Activated CD4-positive, alpha-beta T cell treated with anti-CD3 and anti-CD28 coated beads, Interleukin-10, Interleukin-2, amounts not matched to agents 100 ng/mL and 50 ng/mL, durations not matched to agents 16 hours and 8 hours (primary cell): ENCODE results near the gene FRAT1.
"Not testable (repeated sequence)": the region's sequence is repeated elsewhere in the genome, so short reads cannot be mapped to it uniquely, and the experiment has no call there.

Experiments used
- DNase-seq: peaks from one replicate; pipeline ENCODE4 v3.0.0-alpha.2; 2020

The FRAT1 gene, protein sequence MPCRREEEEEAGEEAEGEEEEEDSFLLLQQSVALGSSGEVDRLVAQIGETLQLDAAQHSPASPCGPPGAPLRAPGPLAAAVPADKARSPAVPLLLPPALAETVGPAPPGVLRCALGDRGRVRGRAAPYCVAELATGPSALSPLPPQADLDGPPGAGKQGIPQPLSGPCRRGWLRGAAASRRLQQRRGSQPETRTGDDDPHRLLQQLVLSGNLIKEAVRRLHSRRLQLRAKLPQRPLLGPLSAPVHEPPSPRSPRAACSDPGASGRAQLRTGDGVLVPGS

DNA sequence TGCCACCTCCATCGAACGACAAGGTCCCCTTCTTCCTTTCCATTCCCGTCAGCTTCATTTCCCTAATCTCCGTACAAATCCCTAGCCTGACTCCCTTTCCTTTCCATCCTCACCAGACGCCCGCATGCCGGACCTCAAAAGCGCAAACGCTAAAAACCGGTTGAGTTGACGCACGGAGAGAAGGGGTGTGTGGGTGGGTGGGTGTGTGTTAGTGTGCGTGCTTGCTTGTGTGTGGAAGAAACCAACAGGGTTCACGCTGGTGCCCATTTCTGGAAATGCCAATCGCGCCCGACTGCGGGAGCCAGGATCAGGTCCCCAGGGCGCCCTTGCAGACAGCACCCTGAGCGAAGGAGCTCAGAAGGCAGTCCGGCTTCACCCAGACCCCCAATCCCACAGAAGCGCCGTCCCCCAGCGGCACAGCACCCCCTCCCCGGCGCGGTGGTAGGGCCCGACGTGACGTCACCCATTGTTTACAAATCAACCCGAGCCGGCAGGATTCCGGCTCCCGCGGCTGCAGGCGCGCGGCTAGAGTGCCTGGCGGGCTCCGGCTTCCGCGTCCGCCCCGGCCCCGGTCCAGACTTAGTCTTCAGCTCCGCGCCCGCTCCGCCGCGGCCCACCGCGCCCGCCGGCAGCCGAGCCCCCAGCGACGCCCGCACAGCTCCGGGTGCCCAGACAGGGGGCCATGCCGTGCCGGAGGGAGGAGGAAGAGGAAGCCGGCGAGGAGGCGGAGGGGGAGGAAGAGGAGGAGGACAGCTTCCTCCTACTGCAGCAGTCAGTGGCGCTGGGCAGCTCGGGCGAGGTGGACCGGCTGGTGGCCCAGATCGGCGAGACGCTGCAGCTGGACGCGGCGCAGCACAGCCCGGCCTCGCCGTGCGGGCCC, at the start of gene FRAT1:
Gene FRAT1, plus strand, starts transcription at position 500 of the 880 bp plus-strand sequence. Its CDS starts 183 bp downstream, at position 683.
- peak; percentile 90 for DNase-seq

DNA sequence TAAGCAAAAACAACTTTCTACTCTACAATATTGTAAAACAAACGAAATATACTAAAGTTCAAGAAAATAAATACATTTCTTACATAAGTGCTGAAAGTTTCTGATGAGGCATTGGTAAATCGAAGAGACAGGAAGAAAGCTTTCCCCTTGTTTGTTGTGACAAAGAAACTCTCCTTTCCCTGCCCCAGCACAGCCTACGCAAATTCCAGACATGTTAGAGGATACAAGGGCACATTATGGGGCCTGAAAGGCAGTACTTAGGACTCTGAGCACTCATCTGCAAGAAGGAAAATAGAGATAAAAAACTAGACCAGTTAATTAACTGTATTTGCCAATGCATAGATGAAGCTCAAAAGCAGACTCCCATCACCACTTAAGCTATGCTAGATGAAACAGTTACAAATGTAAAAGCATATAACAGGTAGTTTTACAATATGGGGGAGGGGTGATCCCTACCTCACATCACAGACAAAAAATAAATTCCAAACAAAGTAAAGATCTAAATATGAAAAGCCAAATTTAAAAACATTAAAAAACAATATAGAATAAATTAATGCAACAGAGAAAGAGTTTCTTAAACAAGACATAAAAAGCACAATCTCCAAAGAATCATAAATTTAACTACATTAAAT, 48.4 kb upstream of the FRAT1 start:
- no peak for DNase-seq

DNA sequence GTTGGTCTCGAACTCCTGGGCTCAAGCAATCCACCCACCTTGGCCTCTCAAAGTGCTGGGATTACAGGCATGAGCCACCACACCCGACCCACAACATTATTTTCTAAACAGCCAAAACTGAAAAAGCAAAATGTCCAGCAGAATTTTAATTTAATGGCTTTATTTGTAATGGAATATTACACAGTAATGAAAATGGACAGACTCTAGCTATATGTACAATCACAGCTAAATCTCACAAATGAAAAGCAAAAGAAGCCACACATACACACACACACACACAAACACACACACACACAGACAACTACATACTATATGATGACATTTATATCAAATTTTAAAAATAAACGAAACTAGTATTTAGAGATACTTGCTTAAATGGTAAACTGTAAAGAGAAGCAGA, 45.4 kb upstream of the FRAT1 start:
- DNase-seq: no peak

DNA sequence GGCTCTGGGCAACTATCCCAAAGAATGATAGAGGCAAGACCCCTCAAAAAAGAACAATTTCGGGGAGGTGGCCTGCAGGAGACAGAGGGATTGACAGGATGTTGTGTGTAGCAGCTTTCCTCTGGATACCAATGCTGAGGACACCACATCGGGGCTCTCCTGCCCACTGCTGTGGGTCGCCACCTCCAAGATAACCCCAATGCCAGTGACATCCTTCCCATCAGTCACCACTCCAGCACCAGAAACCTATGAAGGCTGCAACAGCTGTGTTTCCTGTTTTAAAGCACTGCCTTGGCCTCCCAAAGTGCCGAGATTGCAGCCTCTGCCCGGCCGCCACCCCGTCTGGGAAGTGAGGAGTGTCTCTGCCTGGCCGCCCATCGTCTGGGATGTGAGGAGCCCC, 44.2 kb upstream of the FRAT1 start:
- no peak for DNase-seq

DNA sequence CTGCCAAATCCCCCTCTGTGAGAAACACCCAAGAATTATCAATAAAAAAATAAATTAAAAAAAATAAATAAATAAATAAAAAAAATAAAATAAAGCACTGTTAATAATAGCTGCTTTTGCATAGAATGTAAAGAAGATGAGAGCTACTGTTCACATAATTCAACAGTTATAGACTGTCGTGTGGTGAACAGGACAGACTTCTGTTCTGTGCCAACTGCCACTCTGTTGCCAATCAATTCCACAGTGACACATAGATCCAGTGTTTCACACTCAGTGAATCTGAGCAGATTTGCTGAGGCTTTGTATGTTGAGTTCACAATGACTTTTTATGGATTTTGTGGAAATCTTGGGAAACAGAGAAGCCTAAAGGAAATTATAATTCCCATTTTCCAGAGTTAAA, 41.5 kb upstream of the FRAT1 start:
- no peak for DNase-seq

DNA sequence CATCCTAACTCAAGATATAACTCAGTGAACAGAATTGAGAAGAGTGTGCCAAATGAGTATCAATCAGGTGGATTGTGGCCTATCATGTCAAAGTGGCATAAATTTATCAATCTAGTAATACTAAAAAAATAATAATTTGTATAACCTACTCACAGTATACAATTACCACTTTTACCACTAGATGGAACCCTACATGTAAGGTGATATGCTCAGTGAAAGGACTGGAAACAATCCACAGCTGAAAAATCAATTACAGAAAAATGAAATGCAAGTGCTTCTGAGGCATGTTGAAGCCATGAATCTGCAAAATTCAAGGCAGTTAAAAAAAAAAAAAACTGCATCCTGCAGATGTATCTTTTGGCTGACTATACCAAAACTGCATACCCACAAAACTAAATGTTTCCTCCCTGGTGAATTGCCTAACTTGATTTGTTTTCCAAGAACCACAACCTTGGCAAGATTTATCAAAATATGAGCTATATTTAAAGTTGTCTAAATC, 40.5 kb upstream of the FRAT1 start:
- peak; percentile 50 for DNase-seq

DNA sequence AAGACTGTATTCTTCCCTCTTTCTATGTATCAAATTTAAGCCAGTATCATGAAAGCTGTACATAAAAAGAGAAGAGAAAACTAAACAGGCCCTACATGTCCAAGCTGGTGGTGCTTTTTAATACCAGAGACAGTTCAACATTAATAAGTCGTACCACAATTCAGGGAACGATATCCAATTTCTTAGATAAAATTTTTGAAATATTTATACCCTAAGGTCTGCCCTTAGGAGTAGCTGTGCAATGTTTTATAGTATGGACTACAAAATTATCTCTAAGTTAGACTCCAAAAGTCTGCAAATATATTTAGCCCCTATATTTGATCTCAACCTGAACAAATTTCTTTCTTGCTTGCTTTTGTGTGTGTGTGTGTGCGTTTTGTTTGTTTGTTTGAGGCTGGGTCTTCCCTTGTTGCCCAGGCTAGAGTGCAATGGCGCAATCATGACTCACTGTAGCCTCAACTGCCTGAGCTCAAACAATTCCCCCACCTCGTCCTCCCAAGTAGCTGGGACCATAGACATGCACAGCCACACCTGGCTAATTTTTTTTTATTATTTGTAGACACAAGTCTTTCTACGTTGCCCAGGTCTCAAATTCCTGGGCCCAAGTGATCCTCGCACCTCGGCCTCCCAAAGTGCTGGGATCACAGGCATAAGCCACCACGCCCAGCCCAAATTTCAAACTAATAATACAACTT, 39.8 kb upstream of the FRAT1 start:
- no peak for DNase-seq

DNA sequence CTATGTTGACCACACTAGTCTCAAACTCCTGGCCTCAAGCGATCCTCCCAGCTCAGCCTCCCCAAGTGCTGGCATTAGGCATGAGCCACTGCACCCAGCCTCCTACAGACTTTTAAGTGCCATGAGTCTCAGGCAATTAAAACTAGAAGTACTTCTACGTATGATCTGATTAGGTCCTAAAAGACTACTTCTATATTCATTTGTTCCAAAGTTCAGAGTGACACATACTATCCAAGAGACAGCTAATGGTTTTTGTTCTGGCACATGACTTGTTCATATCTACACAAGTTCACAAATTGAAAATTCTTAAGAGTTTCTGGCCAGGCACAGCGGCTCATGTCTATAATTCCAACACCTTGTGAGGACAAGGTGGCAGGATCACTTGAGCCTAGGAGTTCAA, 38.3 kb upstream of the FRAT1 start:
- no peak for DNase-seq

DNA sequence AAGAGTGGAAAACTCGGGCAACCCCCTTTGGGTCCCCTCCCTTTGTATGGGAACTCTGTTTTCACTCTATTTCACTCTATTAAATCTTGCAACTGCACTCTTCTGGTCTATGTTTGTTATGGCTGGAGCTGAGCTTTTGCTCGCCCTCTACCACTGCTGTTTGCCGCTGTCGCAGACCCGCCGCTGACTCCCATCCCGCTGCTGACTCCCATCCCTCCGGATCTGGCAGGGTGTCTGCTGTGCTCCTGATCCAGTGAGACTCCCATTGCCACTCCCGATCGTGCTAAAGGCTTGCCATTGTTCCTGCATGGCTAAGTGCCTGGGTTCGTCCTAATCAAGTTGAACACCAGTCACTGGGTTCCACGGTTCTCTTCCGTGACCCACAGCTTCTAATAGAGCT, 29.0 kb upstream of the FRAT1 start:
- DNase-seq: not testable (repeated sequence)

DNA sequence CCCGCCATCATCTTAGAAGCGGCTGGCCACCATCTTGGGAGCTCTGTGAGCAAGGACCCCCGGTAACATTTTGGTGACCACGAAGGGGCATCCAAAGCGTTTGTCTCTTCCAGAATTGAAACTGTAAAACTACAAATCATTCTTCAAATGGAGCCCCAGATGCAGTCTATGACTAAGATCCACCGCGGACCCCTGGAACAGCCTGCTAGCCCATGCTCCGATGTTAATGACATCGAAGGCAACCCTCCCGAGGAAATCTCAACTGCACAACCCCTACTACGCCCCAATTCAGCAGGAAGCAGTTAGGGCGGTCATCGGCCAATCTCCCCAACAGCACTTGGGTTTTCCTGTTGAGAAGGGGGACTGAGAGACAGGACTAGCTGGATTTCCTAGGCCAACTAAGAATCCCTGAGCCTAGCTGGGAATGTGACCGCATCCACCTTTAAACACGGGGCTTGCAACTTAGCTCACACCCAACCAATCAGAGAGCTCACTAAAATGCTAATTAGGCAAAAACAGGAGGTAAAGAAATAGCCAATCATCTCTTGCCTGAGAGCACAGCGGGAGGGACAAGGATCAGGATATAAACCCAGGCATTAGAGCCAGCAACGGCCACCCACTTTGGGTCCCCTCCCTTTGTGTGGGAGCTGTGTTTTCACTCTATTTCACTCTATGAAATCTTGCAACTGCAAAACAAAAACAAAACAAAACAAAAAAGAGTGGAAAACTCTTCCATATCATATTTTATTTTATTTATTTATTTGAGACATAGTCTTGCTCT, 28.3 kb upstream of the FRAT1 start:
- not testable (repeated sequence) for DNase-seq

DNA sequence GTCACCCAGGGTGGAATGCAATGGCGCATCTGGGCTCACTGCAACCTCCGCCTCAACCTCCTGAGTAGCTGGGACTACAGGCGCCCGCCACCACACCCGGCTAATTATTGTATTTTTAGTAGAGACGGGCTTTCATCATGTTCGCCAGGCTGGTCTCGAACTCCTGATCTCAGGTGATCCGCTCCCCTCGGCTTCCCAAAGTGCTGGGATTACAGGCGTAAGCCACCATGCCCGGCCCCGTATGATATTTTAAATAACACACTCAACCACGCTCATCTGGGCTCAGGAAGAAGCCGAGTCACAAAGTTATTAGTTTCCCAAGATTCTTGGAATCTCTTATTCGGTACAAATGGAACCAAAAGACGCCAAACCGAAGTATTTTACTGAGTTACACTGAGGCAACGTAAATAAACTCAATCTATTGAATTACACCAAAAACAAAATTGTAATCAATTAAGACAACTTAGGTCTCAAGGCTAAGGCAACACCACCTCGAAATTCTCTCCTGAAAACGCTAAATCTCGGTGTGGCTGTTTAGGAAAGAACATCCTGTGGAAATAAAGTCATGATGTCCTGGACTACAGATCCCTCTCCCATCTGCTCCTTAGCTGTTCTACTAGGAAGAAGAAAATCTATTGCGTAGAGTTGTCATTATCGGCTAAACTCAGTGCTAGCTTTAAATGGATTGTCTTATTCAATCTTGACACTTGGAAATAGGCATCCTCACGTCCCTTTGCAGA, 27.5 kb upstream of the FRAT1 start:
- no peak for DNase-seq

DNA sequence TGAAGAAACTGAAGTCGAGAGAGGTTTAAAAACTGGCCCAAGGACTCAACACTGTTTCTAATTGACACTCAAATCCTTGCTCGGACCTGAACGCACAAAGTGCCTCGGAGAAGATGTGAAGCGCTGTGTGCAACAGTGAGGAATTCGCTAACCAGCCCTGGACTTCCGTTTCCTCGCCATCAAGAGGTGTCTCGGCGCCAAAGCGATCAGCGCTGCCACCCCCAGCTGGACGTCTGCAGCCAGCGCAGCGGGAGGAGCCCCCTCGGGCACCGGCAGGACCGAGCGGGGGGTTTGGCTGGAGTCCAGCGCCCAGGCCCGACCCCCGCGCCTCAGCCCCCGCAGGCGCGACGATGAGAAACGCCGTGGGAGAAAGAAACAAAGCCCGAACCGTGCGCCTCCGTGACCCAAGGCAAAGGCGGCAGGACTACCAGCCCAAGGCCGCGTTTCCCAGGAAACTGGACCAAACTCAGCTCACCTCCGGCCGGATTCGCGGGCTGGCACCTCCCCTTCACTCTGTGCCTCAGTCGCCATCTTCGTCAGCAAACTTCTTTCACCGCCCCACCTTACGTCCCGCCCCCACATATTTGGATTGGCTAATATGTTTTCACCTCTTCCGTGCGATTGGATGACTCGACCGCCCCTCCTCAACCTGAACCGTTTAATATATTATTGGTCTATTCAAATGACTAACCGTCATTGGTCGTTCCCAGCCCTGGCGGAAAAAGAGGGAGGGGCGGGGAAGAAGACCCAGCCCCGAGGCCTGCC, 26.8 kb upstream of the FRAT1 start, which contains the start of gene ARHGAP19:
Gene ARHGAP19, minus strand, starts transcription at position 541 of the 765 bp plus-strand sequence. Its CDS starts 10 bp downstream, at position 531.
- peak; percentile 98 for DNase-seq

DNA sequence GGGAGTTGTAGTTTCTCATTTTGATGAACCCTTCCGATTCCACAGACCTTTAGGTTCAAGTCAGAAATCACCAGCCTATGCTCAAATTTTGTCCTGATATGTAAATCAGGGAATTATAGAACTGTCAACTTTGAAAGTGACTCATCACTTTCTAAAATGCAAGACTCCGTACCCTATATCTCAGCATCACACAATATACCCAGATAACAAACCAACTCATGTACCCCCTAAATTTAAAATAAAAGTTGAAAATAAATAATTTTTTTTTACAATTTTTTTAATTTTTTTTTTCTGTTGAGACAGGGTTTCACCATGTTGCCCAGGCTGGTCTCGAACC, 26.2 kb upstream of the FRAT1 start:
- no peak for DNase-seq

DNA sequence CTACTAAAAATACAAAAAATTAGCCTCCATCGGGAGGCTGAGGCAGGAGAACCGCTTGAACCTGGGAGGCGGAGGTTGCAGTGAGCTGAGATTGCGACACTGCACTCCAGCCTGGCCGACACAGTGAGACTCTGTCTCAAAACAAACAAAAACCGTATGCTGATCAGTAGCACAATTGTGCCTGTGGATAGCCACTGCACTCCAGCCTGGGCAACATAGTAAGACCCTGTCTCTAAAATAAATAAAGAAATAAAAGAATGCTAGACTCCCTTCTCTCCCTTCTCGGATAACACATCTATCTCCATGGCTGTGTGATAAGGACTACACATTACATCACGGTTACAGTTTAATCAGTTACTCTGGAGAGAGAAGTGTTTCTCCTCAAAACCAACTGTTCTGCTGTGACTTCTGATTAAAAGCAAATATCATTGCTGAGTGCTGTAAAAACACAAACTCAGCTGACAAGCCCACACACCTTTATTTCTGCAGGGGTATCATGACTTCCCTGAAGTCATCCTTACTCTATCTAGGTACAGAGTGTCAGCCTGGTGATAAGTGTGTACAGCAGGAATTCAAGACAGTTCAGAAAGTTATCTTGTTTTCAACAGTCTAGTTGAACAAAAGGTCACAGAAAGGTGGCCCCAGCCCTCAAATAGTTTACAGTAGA, 21.4 kb upstream of the FRAT1 start:
- no peak for DNase-seq

DNA sequence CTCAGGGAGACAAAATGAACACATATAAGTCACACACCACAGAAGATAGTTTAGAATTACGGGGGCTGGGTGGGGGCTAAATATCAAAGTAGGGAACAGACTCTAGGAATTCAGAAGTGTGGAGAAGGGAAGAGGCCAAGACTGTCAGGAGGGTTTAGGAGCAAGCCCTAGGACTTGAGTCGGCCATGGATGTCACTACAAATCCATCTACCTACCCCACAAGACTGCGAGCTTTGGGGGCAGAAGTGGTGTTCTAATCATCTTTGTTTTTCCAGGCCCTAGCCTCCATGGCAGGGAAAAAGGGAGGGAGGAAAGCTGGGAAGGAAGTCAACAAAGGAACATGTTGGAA, 20.9 kb upstream of the FRAT1 start:
- no peak for DNase-seq

DNA sequence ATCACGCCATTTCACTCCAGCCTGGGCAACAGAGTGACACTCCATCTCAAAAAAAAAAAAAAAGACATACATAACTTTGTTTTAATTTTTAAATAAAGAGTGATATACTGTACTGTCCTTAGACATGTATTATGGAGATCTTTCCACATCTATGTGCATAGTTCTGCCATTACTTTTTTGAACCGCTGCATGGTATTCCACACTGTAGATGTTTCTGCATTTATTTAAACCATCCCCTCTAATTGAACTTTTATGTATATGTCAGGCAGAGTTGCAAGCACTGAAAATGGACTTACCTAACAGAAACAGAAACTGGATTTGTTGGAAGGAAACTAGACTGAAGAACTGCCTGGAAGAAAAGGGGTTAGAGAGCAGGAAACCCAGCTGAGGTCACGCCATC, 18.1 kb upstream of the FRAT1 start:
- no peak for DNase-seq

DNA sequence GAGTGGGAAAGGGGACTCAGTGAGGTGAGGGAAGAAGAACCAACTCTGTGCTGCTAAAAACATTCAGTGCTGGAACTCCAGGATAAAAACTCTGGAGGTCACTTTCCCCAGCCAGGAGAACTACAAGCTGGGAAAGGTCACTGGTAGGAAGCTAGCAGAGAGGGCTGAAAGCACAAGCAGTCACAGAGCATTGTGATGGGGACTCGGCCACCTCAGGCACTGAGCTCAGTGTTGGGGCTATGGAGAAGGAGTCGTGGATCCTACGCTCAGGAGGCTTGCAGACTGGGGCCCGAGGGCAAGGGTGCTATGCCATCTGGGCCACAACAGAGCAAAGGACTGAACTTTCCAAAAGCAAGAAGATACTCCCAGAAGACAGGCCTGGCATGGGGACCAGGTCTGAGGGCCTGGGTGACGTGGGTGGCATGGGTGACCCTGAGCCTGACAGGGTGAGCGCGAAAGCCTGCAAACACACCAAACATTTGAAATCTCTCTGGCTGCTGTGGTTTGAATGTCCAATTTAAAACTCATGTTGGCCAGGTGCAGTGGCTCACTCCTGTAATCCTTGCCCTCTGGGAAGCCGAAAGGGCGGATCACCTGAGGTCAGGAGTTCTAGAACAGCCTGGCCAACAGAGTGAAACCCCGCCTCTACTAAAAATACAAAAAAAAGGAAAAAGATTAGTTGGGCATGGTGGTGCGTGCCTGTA, 16.8 kb upstream of the FRAT1 start:
- DNase-seq: no peak

DNA sequence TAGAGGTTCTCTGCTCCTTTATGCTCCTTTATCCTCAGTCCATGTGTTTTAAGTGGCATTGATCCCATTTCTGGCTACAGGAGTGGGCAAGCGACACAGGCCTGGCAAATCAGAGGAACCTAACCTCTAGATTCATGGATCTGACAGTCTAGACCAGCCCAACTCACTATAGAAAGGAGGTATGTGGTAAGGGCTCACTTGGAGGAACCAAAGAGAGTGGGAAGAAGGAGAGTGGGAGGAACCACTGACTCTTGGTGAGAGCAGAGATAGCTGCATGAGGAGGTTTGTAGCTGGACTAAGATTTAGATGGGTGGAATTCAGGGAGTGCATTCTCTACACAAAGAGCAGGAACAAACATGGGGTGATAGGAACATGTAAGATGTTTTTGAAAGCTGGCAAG, 11.6 kb upstream of the FRAT1 start:
- DNase-seq: no peak
